IMR-90 (cell line): ENCODE measurements around the gene GALNT12.

Source experiments
- BHLHE40 ChIP-seq: fragments of 150-350 bp; IDR thresholded peaks from 2 replicates; pipeline ENCODE4 v1.6.1; 2016; ENCODE audit warnings: mild to moderate bottlenecking, low read depth, low read length
- CEBPB ChIP-seq: IDR thresholded peaks from 2 replicates; pipeline ENCODE4 v1.6.1; 2012; ENCODE audit warnings: low read depth, low read length, improper control_type of control experiment
- ELK1 ChIP-seq: fragments of 150-350 bp; IDR thresholded peaks from 2 replicates; pipeline ENCODE4 v1.6.1; 2016; ENCODE audit warnings: low read depth, mild to moderate bottlenecking, low read length, moderate library complexity, borderline replicate concordance
- FOS ChIP-seq: fragments of 150-350 bp; IDR thresholded peaks from 2 replicates; pipeline ENCODE4 v1.6.1; 2016; ENCODE audit warnings: low read depth, low read length
- MAFK ChIP-seq: IDR thresholded peaks from 2 replicates; pipeline ENCODE4 v1.6.1; 2012; ENCODE audit warnings: low read depth, low read length, improper control_type of control experiment
- MAZ ChIP-seq: IDR thresholded peaks from 2 replicates; pipeline ENCODE4 v1.6.1; 2012; ENCODE audit warnings: low read depth, mild to moderate bottlenecking, low read length, improper control_type of control experiment, moderate library complexity, borderline replicate concordance
- MXI1 ChIP-seq: IDR thresholded peaks from 2 replicates; pipeline ENCODE4 v1.6.1; 2012; ENCODE audit warnings: low read depth, mild to moderate bottlenecking, low read length, moderate library complexity, borderline replicate concordance
- POLR2A ChIP-seq: IDR thresholded peaks from 2 replicates; pipeline ENCODE4 v1.6.1; 2012; ENCODE audit warnings: mild to moderate bottlenecking, low read depth, low read length
- RCOR1 ChIP-seq: IDR thresholded peaks from 2 replicates; pipeline ENCODE4 v1.6.1; 2012; ENCODE audit warnings: mild to moderate bottlenecking, low read length, improper control_type of control experiment; ENCODE audit not compliant: insufficient replicate concordance
- RFX5 ChIP-seq: IDR thresholded peaks from 2 replicates; pipeline ENCODE4 v1.8.0; 2012; ENCODE audit warnings: low read depth, mild to moderate bottlenecking, low read length, moderate library complexity
- SMC3 ChIP-seq: fragments of 150-350 bp; IDR thresholded peaks from 2 replicates; pipeline ENCODE4 v1.6.1; 2016; ENCODE audit warnings: low read depth, mild to moderate bottlenecking, antibody characterized with exemption, low read length, moderate library complexity
- TF ChIP-seq, protein P1 (sequence below): conservative IDR thresholded peaks from 2 replicates; pipeline ENCODE4 v1.5.1; 2012; ENCODE audit warnings: mild to moderate bottlenecking, low read depth, low read length, improper control_type of control experiment
- TF ChIP-seq, protein P2 (sequence below): fragments of 150-350 bp; IDR thresholded peaks from 2 replicates; pipeline ENCODE4 v1.6.1; 2017; ENCODE audit warnings: mild to moderate bottlenecking, antibody characterized with exemption, low read length, low read depth

GRCh38 chr9:98773721-98774120 is 33.7 kb upstream of the GALNT12 start:
- TF ChIP-seq, protein P1, sequence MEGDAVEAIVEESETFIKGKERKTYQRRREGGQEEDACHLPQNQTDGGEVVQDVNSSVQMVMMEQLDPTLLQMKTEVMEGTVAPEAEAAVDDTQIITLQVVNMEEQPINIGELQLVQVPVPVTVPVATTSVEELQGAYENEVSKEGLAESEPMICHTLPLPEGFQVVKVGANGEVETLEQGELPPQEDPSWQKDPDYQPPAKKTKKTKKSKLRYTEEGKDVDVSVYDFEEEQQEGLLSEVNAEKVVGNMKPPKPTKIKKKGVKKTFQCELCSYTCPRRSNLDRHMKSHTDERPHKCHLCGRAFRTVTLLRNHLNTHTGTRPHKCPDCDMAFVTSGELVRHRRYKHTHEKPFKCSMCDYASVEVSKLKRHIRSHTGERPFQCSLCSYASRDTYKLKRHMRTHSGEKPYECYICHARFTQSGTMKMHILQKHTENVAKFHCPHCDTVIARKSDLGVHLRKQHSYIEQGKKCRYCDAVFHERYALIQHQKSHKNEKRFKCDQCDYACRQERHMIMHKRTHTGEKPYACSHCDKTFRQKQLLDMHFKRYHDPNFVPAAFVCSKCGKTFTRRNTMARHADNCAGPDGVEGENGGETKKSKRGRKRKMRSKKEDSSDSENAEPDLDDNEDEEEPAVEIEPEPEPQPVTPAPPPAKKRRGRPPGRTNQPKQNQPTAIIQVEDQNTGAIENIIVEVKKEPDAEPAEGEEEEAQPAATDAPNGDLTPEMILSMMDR = no peak
- TF ChIP-seq POLR2A (no peak), MXI1 (no peak), CEBPB (no peak), BHLHE40 (no peak), RFX5 (no peak), MAFK (no peak), FOS (no peak), SMC3 (no peak), RCOR1 (no peak), MAZ (no peak), ELK1 (no peak)
- TF ChIP-seq, protein P2, sequence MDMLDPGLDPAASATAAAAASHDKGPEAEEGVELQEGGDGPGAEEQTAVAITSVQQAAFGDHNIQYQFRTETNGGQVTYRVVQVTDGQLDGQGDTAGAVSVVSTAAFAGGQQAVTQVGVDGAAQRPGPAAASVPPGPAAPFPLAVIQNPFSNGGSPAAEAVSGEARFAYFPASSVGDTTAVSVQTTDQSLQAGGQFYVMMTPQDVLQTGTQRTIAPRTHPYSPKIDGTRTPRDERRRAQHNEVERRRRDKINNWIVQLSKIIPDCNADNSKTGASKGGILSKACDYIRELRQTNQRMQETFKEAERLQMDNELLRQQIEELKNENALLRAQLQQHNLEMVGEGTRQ = no peak
